GM13977 (cell line): Measurements from ENCODE around the gene SHC1.

Experiments used
- DNase-seq: peaks from one replicate; pipeline ENCODE4 v3.0.0; 2012; ENCODE audit warnings: low spot score
- in situ Hi-C: fragments of 300-500 bp; cut with MboI; formaldehyde crosslinking; loops from one replicate; pipeline ENCODE4 v1.12.0; 2022; ENCODE audit warnings: low sequenced_read_pairs, low pct_unique_long_range_greater_than_20kb, mixed read lengths, inconsistent platforms; ENCODE audit not compliant: unreplicated experiment
- TF ChIP-seq, protein P1 (sequence below): IDR thresholded peaks from 2 replicates; pipeline ENCODE4 v1.5.1; 2012; ENCODE audit warnings: mild to moderate bottlenecking, control low read depth; ENCODE audit not compliant: insufficient read depth; ENCODE audit errors: extremely low read depth, missing control alignments

Gene SHC1

DNA sequence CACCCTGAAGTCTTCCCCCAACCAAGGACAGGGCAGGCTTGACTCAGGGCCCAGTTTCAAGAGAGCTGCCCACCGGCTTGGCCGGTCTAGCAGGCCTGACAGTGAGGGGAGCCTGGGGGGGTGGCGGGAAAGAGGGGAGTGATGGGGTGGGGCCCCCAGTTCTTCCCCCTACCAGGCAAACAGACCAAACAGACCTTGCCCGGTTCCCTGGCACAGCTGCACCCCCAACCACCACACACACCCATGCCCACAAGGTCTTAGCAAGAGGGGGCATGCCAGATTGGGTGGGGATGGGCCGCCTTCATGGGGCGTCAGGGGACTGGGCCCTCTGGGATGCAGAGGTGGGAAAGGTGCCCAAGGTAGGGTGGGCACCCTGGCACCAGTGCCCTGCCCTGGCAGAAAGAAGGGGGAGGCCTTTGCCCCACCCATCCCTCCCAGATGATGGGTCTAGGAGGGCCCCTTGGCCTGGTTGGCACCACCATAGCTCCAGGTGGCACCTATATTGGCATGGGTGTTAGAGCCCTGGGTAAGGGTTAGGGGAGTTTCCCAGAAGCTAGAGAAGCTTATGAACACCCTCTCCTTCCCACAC is 41.0 kb upstream of the SHC1 start:
- in situ Hi-C loops, result no loop called here
- TF ChIP-seq, protein P1, sequence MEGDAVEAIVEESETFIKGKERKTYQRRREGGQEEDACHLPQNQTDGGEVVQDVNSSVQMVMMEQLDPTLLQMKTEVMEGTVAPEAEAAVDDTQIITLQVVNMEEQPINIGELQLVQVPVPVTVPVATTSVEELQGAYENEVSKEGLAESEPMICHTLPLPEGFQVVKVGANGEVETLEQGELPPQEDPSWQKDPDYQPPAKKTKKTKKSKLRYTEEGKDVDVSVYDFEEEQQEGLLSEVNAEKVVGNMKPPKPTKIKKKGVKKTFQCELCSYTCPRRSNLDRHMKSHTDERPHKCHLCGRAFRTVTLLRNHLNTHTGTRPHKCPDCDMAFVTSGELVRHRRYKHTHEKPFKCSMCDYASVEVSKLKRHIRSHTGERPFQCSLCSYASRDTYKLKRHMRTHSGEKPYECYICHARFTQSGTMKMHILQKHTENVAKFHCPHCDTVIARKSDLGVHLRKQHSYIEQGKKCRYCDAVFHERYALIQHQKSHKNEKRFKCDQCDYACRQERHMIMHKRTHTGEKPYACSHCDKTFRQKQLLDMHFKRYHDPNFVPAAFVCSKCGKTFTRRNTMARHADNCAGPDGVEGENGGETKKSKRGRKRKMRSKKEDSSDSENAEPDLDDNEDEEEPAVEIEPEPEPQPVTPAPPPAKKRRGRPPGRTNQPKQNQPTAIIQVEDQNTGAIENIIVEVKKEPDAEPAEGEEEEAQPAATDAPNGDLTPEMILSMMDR, result no peak
- DNase-seq, result no peak

DNA sequence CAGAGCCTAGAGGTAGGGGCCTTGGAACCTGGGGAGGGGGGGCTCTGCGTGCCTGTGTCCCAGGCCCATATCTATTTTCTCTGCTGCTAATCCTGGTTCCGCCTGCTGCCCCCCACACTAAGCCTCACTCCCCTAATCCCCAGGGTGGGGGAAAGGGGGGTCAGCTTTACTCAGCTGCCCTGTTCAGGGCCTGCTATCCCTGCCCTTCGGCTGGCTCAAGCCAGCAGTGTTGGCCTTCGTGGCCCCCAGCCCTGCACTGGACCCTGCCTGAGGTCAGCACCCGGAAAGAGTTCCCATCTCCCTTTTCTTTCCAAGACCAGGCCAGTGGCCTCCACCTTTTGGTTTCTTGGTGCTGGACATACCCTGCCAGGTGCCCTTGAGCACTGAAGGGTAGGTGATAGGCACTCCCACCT is 40.5 kb upstream of the SHC1 start:
- in situ Hi-C loops, result no loop called here
- DNase-seq, result no peak
- TF ChIP-seq, protein P1, result no peak

DNA sequence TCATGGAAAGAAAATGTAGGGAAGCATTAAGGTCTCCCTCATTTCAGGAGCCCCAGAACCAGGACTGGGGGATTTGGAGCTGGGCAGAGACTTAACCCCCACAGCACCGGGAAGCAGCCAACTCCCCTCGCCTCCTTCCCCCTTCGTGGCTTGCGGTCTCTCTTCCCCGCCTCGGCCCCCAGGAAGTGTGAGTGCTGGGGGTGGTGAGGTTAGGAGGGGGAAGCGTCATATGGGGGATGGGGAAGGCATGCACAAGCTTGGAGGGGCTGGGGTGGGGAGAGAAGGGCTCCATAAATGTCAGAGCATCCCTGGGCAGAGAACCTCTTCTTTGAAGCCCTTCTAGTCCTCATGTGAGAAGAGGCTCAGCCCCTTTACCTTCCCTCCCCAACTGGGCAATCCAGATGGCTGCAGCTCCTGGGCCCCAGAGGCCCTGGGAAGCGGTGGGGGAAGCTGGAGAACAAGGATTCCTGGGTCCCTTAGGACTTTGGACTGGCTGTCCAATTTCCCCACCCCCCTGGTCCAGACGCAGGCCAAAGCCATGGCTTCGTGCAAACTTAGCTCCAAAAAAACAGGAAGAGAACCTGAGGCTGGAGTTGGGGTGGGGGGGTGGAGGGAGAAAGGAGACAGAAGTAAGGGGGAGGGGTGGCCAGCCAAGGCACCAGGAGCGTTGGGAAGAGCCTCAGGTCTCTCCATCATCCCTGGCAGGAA is 39.8 kb upstream of the SHC1 start:
- no peak for DNase-seq
- in situ Hi-C loops, result no loop called here
- TF ChIP-seq, protein P1, result no peak

DNA sequence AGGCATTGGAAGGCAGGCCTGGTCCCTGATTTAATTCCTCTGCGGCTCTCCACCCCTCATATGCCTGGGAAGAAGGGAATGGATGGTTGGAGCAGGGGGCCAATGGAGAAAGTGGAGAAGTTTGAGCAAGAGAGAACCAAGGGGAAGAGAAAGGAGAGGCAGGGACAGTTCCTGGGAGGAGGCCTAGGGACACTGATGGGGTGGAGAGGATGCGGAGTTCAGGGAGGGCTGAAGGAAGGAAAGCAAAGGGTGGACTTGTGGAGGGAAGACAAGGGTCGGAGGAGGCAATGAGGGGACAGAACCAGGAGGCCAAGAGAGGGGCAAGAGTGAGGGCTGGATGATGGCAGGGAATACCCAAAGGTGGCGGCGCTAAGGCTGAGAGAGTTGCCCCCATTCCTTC is 39.2 kb upstream of the SHC1 start:
- in situ Hi-C loops, result no loop called here
- TF ChIP-seq, protein P1, result no peak
- no peak for DNase-seq

DNA sequence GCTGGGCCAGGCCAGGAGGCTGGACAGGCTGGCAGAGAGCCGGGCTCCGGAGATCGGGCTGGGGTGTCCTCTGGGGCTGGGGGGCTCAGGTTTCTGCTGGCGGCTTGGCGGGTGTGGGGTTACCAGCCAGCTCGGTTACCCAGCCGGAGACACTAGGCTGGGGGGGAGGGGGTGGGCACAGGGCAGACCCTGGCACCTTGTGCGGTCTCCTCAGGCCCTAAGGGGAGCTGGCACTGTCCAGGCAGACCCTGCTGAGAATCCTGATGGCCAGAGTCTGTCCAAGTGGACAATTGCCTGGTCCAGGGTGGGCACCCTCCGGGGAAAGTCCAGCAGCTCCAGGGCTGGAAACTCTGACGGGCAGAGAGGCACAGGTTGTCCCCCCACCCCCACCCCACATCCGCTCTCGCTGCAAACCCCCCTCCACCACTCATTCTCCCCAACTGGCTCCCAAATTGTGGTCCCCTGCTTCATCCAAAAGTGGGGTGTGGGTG is 38.7 kb upstream of the SHC1 start:
- no peak for DNase-seq
- in situ Hi-C loops, result no loop called here
- TF ChIP-seq, protein P1, result no peak

DNA sequence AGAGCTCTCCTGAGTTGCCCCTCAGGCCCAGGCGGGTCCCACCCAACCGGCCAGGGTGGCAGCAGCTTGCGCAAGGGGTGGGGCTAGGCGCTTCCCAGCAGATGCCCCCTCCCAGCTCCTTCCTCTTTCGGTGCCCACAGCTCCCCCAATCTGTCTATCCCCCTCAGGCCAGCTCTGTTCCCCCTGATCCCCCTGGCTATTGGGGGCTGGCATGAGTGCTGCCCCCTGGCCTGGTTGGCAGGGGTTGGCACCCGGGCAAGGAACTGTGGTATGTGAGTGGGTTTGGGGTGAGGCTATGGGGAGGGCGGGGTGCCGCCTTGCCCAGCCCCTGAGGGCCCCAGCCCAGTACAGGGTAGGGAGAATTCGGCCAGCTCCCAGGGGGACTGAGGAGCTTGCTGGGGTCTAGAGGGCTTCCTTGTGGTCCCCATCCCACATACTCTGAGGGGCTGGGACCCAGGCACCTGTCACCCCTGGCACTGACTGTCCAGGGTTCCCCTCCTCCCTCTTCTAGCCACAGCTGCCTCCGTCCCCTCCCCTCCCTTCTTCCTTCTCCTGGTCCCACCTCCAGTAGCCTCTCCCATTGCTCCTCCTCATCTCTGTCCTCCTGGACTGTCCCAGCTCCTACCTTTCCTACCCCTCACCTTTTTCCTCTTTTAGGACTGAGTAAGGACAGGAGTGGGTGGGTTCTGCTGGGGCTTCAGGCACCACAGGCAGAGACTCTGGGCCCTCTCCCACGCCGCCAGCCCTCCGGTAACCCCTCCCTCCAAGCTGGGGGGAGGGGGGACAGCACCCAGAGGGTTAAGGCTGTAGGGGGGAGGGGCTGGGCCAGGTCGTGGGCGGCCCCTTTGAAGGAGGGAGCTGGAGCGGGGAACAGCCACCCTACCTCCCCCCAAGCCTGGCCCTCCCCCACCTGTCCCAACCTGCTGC is 37.7 kb upstream of the SHC1 start:
- in situ Hi-C loops, result no loop called here
- TF ChIP-seq, protein P1, result no peak
- no peak for DNase-seq
